NB4 (cell line): ENCODE data around the gene PDE9A.

ENCODE experiments used
- POLR2A ChIP-seq: IDR thresholded peaks from 2 replicates; pipeline ENCODE4 v1.6.1; 2011; ENCODE audit warnings: mild to moderate bottlenecking; ENCODE audit not compliant: insufficient read length; ENCODE audit errors: extremely low read depth
- TF ChIP-seq, protein P1 (sequence below): IDR thresholded peaks from one replicate; pipeline ENCODE4 v1.5.1; 2012; ENCODE audit warnings: low read depth, low read length

DNA sequence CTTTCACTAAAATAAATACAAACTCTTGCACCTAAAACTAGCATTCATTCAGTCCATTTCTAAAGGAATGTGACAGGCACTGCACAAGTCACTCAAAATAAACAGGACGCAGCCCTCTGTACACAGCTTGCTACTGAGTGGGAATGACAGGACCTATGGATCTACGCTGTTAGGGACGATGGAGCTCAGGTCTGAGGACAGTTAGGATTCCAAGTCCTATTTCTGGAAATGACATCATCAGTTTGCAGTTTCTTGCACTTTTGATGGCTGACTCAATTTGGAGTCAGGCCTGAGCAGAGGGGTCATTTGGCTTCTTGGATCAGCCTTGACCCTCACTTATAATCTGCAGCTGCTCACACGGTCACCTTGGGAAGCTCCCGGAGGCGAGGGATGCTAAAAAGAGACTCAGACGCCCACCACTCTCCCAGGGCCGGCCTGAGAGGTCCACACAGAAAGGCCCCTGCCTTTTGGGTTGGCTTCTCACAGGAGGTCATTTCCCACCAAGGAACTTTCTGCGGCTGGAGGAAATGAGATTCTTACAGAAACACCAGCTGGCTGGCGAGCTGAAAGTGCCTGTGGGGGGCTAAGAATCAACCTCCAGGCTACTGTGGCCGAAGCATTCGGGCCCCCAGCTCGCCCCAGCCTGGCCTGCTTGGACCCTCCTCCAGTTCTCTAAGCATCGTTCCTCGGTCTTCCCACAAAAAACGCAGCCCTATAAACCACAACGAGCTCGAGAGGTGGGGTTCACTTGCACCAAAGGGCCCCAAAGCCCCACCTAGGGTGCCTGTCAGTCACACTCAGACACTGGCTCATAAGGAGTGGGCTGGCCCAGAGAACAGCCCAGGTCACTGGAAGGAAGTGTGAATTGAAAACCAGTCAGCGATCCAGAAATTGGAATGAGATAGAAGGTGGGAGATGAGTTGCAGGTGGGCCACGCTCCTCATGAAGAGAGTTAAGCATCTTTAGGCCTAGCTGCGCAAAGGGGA, 8.9 kb upstream of the PDE9A start:
- no peak for TF ChIP-seq POLR2A
- TF ChIP-seq, protein P1, sequence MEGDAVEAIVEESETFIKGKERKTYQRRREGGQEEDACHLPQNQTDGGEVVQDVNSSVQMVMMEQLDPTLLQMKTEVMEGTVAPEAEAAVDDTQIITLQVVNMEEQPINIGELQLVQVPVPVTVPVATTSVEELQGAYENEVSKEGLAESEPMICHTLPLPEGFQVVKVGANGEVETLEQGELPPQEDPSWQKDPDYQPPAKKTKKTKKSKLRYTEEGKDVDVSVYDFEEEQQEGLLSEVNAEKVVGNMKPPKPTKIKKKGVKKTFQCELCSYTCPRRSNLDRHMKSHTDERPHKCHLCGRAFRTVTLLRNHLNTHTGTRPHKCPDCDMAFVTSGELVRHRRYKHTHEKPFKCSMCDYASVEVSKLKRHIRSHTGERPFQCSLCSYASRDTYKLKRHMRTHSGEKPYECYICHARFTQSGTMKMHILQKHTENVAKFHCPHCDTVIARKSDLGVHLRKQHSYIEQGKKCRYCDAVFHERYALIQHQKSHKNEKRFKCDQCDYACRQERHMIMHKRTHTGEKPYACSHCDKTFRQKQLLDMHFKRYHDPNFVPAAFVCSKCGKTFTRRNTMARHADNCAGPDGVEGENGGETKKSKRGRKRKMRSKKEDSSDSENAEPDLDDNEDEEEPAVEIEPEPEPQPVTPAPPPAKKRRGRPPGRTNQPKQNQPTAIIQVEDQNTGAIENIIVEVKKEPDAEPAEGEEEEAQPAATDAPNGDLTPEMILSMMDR, result no peak
